DMS153 (cell line): Measurements from ENCODE around the gene CACNA2D2.

Experiments
- DNase-seq: peaks from one replicate; lab custom pipeline; 2025; lab: John Stamatoyannopoulos, UW

The CACNA2D2 gene

GRCh38 chr3:50495609-50496423 lies 7.6 kb downstream of the CACNA2D2 start:
- no peak for DNase-seq

GRCh38 chr3:50494126-50494525 lies 9.3 kb downstream of the CACNA2D2 start:
- no peak for DNase-seq

DNA sequence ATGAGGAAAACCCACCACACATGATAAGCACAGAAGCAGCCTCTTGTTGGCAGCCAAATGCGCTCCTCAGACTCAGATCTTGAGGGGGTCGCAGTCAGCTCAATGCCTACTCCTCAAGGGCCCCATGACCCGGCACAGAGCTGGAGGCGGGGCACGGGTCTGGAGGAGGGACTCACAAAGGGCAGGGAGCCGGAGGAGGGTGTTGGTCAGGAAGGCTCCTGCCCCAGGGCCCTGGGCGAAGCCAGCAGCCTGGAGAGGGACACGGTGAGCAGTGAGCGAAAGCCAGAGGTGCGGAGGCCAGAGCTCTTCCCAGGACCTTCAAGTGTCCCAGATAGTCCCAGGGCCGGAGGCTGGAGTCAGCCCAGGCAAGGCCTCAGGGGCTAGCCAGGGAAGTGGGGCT lies 9.8 kb downstream of the CACNA2D2 start:
- no peak for DNase-seq

DNA sequence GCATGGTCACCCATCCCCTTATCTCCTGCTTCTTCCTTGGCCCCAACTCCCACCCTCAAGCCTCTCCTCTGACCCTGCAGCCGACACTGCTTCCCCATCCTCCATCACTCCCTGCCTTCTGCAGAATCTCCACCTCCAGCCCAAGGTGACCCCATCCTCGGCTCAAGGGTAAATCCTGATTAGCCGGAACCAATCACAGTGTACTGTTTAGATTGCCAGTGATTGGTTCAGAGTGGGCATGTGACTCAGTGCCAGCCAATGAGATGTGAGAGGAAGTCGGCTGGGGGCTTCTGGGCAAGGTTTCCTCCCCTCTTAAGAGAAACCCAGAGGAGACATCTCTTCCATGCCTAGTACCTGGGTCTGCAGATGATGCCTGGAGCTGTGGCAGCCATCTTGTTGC lies 10.3 kb downstream of the CACNA2D2 start:
- no peak for DNase-seq

GRCh38 chr3:50491023-50491422 lies 12.4 kb downstream of the CACNA2D2 start:
- no peak for DNase-seq

DNA sequence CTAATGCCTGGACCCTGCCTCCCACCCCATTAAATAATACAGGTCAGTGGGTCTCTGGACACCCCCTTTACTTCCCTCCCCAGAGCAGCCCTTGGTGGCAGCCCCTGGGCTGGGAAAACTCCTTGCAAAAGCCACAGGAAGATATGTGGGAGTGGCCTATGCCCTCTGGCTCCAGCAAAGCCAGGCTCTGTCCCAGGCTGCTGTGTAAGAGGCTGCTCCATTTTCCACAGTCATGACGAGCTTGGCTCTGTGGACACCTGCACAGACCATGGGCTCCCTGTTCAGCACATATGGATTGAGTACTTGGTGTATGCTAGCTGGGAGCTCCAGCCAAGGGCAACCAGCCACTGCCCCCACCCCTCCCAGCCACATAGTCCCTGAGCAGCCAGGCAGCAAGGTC lies 13.0 kb downstream of the CACNA2D2 start:
- DNase-seq, result no peak

DNA sequence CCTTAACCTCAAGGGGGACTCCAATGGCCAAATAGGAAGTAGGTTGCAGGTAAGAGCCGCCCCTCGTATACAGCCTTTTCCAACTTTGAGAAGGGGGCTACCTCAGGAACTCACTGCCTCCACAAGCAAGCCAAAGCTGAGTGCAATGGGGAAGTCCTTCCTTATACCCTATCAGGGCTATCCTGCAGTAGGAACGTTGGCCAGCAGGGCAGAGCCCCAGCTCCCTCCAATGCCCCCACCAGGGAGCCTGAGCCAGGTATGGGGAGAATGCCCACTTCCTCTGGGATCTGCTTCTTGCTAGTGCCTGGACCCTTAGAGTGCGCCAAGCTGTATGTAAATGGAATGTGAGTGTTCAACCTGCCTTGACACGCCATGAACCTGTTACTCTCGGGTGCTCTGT lies 16.3 kb downstream of the CACNA2D2 start:
- no peak for DNase-seq

- DNase-seq, result no peak
These were observed 17.1 kb downstream of the CACNA2D2 start for GRCh38 chr3:50486219-50486888.

DNA sequence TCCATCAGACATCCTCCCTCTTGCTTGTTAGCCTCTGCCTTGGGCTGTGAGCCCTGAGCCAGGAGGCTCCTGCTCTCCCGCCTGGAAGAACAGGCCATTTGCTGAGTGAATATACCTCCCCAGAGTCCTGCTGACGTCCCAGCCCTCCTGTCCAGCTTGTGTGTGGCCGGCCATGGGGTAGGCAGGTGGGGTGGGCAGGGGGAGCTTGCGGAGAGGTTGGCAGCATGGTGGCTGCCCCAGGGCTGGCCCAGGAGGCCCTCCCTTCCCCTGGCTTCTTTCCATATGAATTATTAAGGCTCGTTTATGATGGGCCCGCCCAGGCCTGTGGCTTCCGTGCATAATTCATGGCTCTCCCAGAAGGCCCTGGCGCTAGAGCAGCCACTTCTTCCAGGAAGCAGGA lies 18.7 kb downstream of the CACNA2D2 start:
- DNase-seq, result no peak

- no peak for DNase-seq
These were observed 20.1 kb downstream of the CACNA2D2 start for GRCh38 chr3:50483374-50483773.

DNA sequence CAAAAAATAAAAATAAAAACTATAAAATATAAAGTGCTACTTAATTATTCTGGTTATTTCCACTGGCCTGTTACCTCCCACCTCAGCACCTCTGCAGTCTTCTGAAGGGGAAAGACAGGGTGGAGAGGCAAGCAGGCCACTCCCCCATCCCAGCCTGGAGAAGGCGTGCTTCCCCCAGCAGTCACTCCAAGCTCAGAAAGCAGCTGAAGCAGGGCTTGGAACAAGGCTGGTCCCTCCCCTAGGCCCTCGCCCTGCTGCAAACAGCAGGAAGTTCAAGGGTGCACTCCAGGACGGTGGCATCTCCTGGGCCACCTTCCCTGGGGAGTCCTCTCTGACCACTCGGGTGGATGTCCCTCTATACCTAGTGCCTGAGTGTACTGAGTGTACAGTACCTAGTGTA lies 21.4 kb downstream of the CACNA2D2 start:
- DNase-seq, result no peak

GRCh38 chr3:50480471-50480870 lies 23.0 kb downstream of the CACNA2D2 start:
- DNase-seq, result no peak

GRCh38 chr3:50479523-50479922 lies 23.9 kb downstream of the CACNA2D2 start:
- no peak for DNase-seq

DNA sequence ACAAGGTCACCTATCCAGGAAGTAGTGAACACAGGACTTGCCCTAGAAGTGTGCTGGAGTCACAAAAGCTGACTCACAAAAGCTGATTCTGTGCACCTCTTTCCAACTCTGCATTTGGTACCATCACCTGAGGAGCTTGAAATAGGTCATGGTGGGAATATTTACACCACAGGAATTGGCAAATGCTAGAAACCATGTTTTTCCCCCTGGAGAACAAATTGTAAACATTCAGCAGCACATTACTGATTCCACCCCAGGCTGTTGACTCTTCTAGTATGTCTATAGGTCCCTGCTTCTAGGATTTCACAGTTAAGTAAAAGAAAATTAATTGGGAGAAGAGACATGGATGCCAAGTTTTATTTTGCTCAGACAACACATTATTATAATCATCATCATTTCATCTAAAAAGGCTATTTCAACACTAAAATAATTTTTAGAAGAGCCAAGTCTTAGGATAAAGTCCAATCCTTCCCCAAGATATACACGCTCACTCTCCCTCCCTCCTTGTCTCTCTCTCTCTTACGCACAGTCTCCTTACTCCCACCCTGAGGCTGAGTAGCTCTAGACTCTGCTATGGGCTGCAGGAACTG lies 24.7 kb downstream of the CACNA2D2 start:
- DNase-seq, result no peak

DNA sequence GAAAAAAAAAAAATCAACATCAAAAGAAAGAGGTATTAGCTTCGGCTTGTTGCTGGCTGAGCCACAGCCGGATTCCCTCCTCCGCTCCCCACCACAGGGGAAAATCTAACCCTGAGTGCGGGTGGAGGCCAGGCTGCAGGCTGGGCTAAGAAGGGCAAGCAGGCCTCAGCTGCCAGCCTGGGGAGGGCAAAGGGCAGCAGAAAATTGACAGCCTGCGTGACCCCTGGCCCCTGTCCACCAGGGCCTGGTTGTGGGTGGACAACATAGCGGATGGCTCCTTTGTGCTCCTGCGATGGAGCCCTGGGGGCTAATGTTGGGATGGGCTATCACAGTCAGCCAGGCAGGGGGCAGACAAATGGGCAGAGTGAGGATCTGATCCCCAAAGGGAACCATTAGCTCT lies 25.4 kb downstream of the CACNA2D2 start:
- no peak for DNase-seq

DNA sequence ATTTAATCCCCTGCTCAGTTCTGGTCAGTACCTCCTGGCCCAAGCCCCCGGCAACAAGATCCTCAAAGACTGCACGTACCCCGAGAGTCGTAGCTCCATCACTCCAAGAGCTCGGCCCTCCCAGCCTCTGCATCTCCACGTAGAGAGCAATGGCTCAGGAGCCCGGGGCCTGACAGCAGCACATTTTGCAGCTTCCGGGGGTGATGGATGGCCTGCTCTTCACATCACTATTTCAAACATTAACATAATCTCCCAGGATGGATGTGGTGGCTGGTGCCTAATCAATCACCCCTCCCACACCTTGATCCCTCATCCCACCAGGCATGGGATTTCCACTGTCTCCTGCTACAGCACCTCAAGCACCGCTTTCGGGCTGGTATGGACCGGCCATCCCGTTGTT lies 28.1 kb downstream of the CACNA2D2 start:
- no peak for DNase-seq

- DNase-seq, result no peak
These were observed 28.7 kb downstream of the CACNA2D2 start for GRCh38 chr3:50474717-50475116.

- no peak for DNase-seq
These were observed 29.7 kb downstream of the CACNA2D2 start for GRCh38 chr3:50473768-50474167.

DNA sequence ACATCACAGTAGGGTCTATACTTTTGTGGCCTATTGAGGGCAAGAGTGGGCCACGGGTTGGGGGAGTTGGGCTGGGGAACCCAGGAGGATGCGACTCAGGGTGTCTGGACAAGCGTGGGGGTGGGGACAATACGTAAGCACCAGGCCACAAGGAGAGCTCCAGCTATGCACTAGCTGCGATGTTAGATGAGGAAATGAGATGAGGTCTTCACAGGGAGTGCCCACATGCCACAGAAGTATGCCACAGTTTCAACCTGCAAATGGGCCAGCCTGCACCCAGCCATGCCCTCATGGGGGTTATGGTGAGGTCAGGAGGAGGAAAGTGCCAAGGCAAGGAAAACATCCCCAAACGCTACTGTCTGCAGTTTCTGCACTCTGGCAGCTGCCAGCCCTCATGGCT lies 30.5 kb downstream of the CACNA2D2 start:
- DNase-seq, result no peak

DNA sequence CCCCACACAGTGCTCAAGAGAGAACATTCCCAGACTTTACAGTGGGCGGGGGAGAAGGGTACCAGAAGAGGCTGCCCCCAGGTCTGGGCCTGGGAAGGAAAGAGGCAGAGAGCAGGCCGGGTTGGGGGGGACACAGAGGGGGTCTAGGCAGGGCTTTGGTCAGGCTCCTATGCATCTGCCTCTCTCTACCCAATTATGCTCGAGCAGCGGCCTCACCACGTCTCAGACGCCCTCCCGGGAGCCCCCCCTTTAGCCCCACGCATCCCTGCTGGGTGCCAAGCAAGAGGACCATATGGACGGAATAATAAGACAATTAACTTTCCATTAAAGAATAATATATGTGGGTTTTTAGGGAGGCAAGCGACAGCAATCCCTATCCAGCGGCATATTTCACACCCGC lies 32.8 kb downstream of the CACNA2D2 start:
- DNase-seq, result no peak

DNA sequence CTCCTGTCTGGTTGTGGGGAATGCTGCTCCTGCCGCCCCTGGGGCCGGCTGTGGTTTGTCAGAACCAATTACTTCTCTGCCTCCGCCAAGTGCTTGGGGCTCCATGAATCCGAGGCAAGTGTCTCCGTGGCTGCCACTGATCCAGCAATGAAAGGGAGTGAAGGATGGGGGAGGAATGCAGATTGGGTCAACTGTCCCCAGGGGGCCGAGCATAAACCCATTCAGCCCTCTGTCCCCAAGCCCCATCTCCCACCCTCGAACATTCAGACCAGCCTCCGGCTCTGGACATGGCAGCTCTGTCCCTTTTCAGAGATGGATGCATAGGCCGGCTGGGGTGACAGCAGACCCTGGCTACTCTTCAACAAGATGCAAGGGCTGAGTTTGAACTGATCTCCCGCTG lies 35.5 kb downstream of the CACNA2D2 start:
- DNase-seq, result no peak

DNA sequence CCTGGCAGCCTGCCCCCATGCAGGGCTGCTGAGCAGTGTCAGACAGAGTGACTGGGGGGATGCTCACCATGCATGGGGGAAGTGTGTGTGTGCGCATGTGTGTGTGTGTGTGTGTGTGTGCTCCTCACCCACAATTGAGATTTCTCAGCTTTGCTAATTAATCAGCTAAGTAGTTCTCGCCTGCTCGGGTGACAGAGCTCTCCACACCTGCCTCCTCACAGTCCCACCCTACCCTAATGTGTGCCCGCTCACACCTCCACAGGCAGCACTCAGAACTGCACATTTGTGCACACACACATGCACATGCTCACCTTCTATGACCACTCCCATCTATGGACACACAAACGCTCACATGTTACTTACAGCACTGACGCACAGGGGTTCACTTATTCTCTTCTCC lies 37.3 kb downstream of the CACNA2D2 start:
- no peak for DNase-seq

DNA sequence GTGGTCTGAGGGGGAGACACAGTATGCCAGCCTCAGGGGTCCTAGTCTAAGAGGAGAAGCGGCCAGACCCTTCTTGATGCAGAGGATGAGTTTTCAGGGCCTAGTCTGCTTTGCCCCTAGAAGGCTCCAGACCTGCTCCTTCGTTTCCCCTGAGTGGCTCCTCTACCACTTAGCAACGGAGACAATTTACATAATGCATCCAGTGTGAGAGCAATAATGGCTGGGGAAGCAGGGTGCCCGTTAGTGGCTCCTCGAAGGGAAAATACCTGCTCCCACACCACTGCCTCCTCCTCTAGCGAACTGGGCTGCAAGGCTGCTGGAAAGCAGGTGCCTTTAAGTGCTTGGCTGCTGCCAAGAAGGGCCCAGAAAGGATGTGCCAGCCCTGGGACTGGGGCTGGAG lies 38.9 kb downstream of the CACNA2D2 start:
- no peak for DNase-seq
